ENCODE measurements around the gene HTRA3.
A peak's percentile ranks its signal among the peaks of the same experiment; 100 is the strongest.

Gene HTRA3

GRCh38 chr4:8322794-8323704, 53.5 kb downstream of the HTRA3 start:
- ChIA-PET POLR2A (no interaction called here), CTCF (interaction anchor here (0.6 to 0.8 kb wide), 3 partner anchors 51 to 155 kb away, joined by 3 to 4 read pairs (median 3); no protein-coding TSS in a partner anchor)
- H3K4me3 ChIP-seq (ENCODE audit: low read depth, low read length) = no peak overlapping the region
- TF ChIP-seq ZNF530 (tag by site-specific recombination; IDR thresholded peaks at IDR 0.05; ENCODE audit: low read depth) = no peak
- TF ChIP-seq ZNF112 (tag by site-specific recombination; IDR thresholded peaks at IDR 0.05) = peak; percentile 62
- no peak for TF ChIP-seq ZNF23 (tag by site-specific recombination; IDR thresholded peaks at IDR 0.05; ENCODE audit: borderline replicate concordance)
- no peak for TF ChIP-seq HIC1 (tag by site-specific recombination; IDR thresholded peaks at IDR 0.05)
- no peak for TF ChIP-seq ZNF600 (tag by site-specific recombination; IDR thresholded peaks at IDR 0.05)
- no peak for TF ChIP-seq GLI4 (tag by site-specific recombination; IDR thresholded peaks at IDR 0.05)
- no peaks in the 10 kb centered on the region for H3K9me3 ChIP-seq (ENCODE audit: control insufficient read depth, insufficient read depth, low read depth, low read length)
- no peak overlapping the region for H3K27ac ChIP-seq (ENCODE audit: extremely low read depth, low read depth, low read length)
- H3K4me1 ChIP-seq (ENCODE audit: control insufficient read depth, insufficient read depth, low read length) = no peaks in the 10 kb centered on the region
- H3K36me3 ChIP-seq (ENCODE audit: control insufficient read depth in 2 of 2, insufficient read depth in 1 of 2, low read length in 2 of 2) = no peaks in the 10 kb centered on the region

- POLR2A ChIA-PET = no interaction called here
Measured at GRCh38 chr4:8323947-8324555, 54.5 kb downstream of the HTRA3 start.

GRCh38 chr4:8324640-8325239, 55.2 kb downstream of the HTRA3 start:
- ChIA-PET CTCF (interaction anchor here (1.0 to 1.5 kb wide), 3 partner anchors 58 to 83 kb away, joined by 3 to 4 read pairs (median 3); no protein-coding TSS in a partner anchor), POLR2A (no interaction called here)
- no peak overlapping the region for H3K27ac ChIP-seq (ENCODE audit: extremely low read depth, low read depth, low read length)

More at GRCh38 chr4:8323947-8324555, 54.5 kb downstream of the HTRA3 start:
- no peak overlapping the region for H3K27ac ChIP-seq (ENCODE audit: extremely low read depth, low read depth, low read length)
- TF ChIP-seq ZNF324 (tag by site-specific recombination; IDR thresholded peaks at IDR 0.05) (no peak), ZNF140 (tag by site-specific recombination; IDR thresholded peaks at IDR 0.05) (peak; percentile 91; the same call in 1 of the 2 replicates)
- CTCF ChIA-PET = interaction anchor here (1.5 kb wide), 1 partner anchor 82 kb away, joined by 4 read pairs; no protein-coding TSS in a partner anchor
- no peak overlapping the region for H3K4me3 ChIP-seq (ENCODE audit: low read depth, low read length)
- H3K4me1 ChIP-seq (ENCODE audit: control insufficient read depth, insufficient read depth, low read length) = no peaks in the 10 kb centered on the region
- no peaks in the 10 kb centered on the region for H3K36me3 ChIP-seq (ENCODE audit: control insufficient read depth in 2 of 2, insufficient read depth in 1 of 2, low read length in 2 of 2)
- no peaks in the 10 kb centered on the region for H3K9me3 ChIP-seq (ENCODE audit: control insufficient read depth, insufficient read depth, low read depth, low read length)

More at GRCh38 chr4:8324640-8325239, 55.2 kb downstream of the HTRA3 start:
- H3K9me3 ChIP-seq (ENCODE audit: control insufficient read depth, insufficient read depth, low read depth, low read length) = no peaks in the 10 kb centered on the region
- H3K36me3 ChIP-seq (ENCODE audit: control insufficient read depth in 2 of 2, insufficient read depth in 1 of 2, low read length in 2 of 2) = no peaks in the 10 kb centered on the region
- TF ChIP-seq ZNF513 (tag by site-specific recombination; IDR thresholded peaks at IDR 0.05) = no peak
- TF ChIP-seq ZNF174 (tag by site-specific recombination; IDR thresholded peaks at IDR 0.05) = no peak
- TF ChIP-seq ZEB2 (tag by site-specific recombination; IDR thresholded peaks at IDR 0.05) = no peak
- TF ChIP-seq, protein P1, sequence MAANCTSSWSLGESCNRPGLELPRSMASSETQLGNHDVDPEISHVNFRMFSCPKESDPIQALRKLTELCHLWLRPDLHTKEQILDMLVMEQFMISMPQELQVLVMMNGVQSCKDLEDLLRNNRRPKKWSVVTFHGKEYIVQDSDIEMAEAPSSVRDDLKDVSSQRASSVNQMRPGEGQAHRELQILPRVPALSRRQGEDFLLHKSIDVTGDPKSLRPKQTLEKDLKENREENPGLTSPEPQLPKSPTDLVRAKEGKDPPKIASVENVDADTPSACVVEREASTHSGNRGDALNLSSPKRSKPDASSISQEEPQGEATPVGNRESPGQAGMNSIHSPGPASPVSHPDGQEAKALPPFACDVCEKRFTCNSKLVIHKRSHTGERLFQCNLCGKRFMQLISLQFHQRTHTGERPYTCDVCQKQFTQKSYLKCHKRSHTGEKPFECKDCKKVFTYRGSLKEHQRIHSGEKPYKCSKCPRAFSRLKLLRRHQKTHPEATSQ (tag by site-specific recombination; IDR thresholded peaks at IDR 0.05) = no peak
- TF ChIP-seq ZNF214 (tag by site-specific recombination; IDR thresholded peaks at IDR 0.05; ENCODE audit: borderline replicate concordance) = no peak
- TF ChIP-seq ZNF433 (tag by site-specific recombination; IDR thresholded peaks at IDR 0.05; ENCODE audit: low read depth) = no peak
- no peak for TF ChIP-seq INSM2 (tag by site-specific recombination; IDR thresholded peaks at IDR 0.05)
- H3K4me1 ChIP-seq (ENCODE audit: control insufficient read depth, insufficient read depth, low read length) = no peaks in the 10 kb centered on the region
- no peak overlapping the region for H3K4me3 ChIP-seq (ENCODE audit: low read depth, low read length)

Data from HEK293 (cell line).